Fibroblast of pulmonary artery (primary cell): ENCODE data around the gene ANKHD1.

Source experiments
- DNase-seq: peaks from one replicate; pipeline ENCODE4 v3.0.0-alpha.2; 2010; ENCODE audit warnings: low read depth
- H3K4me3 ChIP-seq: replicated peaks from 2 replicates; pipeline ENCODE4 v1.5.1; 2011; ENCODE audit warnings: low read depth, mild to moderate bottlenecking, control low read depth, low read length, moderate library complexity
- CTCF ChIP-seq: IDR thresholded peaks from 2 replicates; pipeline ENCODE4 v1.5.1; 2011; ENCODE audit warnings: mild to moderate bottlenecking, control low read depth, low read length, inconsistent platforms; ENCODE audit errors: missing control alignments

ANKHD1 gene

GRCh38 chr5:140567871-140568270 is 166.2 kb downstream of the ANKHD1 start:
- no peak for TF ChIP-seq CTCF
- DNase-seq, result no peak
- no peak overlapping the region for H3K4me3 ChIP-seq

GRCh38 chr5:140568443-140569063 is 166.9 kb downstream of the ANKHD1 start:
- DNase-seq, result no peak
- TF ChIP-seq CTCF, result no peak
- H3K4me3 ChIP-seq, result no peak overlapping the region

- no peak for DNase-seq
- no peak overlapping the region for H3K4me3 ChIP-seq
- TF ChIP-seq CTCF, result no peak
These were observed 167.6 kb downstream of the ANKHD1 start for GRCh38 chr5:140569197-140569596.

- H3K4me3 ChIP-seq, result no peak overlapping the region
- no peak for TF ChIP-seq CTCF
- DNase-seq, result no peak
These were observed 168.4 kb downstream of the ANKHD1 start for GRCh38 chr5:140570058-140570457.

GRCh38 chr5:140570488-140570887 is 168.9 kb downstream of the ANKHD1 start:
- no peak for DNase-seq
- no peak for TF ChIP-seq CTCF
- H3K4me3 ChIP-seq, result no peak overlapping the region

- H3K4me3 ChIP-seq, result no peak overlapping the region
- DNase-seq, result no peak
- TF ChIP-seq CTCF, result no peak
These were observed 169.5 kb downstream of the ANKHD1 start for GRCh38 chr5:140571105-140571504.

- H3K4me3 ChIP-seq, result no peak overlapping the region
- TF ChIP-seq CTCF, result no peak
- no peak for DNase-seq
These were observed 172.1 kb downstream of the ANKHD1 start for GRCh38 chr5:140573683-140574082.
